HG02623 (cell line): ENCODE measurements around the gene PLET1.
A peak's percentile ranks its signal among the peaks of the same experiment; 100 is the strongest.

Experiments
- ATAC-seq: cut with Tn5 transposase; IDR thresholded peaks from one replicate; pipeline ENCODE4 v1.9.1; 2021; ENCODE audit warnings: moderate library complexity; ENCODE audit not compliant: unreplicated experiment

The PLET1 gene

GRCh38 chr11:112248201-112248600 is 12.5 kb downstream of the PLET1 start:
- no peak for ATAC-seq

- ATAC-seq = no peak
These were observed 13.5 kb downstream of the PLET1 start for GRCh38 chr11:112247201-112247600.

GRCh38 chr11:112241486-112241885 is 19.2 kb downstream of the PLET1 start:
- ATAC-seq = no peak

- no peak for ATAC-seq
These were observed 22.6 kb downstream of the PLET1 start for GRCh38 chr11:112238041-112238440.

- no peak for ATAC-seq
These were observed 23.2 kb downstream of the PLET1 start for GRCh38 chr11:112237451-112237850.

- no peak for ATAC-seq
These were observed 24.8 kb downstream of the PLET1 start for GRCh38 chr11:112235750-112236390.

- no peak for ATAC-seq
These were observed 28.7 kb downstream of the PLET1 start for GRCh38 chr11:112231952-112232351.

GRCh38 chr11:112229746-112230433 is 30.8 kb downstream of the PLET1 start:
- ATAC-seq = no peak

GRCh38 chr11:112229159-112229558 is 31.5 kb downstream of the PLET1 start:
- no peak for ATAC-seq

GRCh38 chr11:112228706-112229105 is 32.0 kb downstream of the PLET1 start:
- ATAC-seq = no peak

GRCh38 chr11:112227471-112227870 is 33.2 kb downstream of the PLET1 start:
- no peak for ATAC-seq

GRCh38 chr11:112226831-112227401 is 33.7 kb downstream of the PLET1 start:
- ATAC-seq = peak; percentile 39

- ATAC-seq = peak; percentile 93
These were observed 34.4 kb downstream of the PLET1 start, which contains the start of gene PTS for GRCh38 chr11:112226062-112226830. PTS (plus strand) TSS chr11:112226428; CDS start chr11:112226444, 16 bp downstream.

GRCh38 chr11:112225753-112226061 is 35.0 kb downstream of the PLET1 start:
- no peak for ATAC-seq

- ATAC-seq = no peak
These were observed 36.7 kb downstream of the PLET1 start for GRCh38 chr11:112223754-112224532.

- ATAC-seq = no peak
These were observed 37.5 kb downstream of the PLET1 start for GRCh38 chr11:112223121-112223520.

GRCh38 chr11:112222303-112222702 is 38.4 kb downstream of the PLET1 start:
- no peak for ATAC-seq

GRCh38 chr11:112221274-112221835 is 39.3 kb downstream of the PLET1 start:
- ATAC-seq = no peak

- ATAC-seq = peak; percentile 96
These were observed 41.0 kb downstream of the PLET1 start for GRCh38 chr11:112219476-112220232.
